ENCODE data around the gene HDAC4.

- no peak for TF ChIP-seq EP300 (IDR thresholded peaks at IDR 0.05; ENCODE audit: borderline replicate concordance)
- no peak for TF ChIP-seq MAX (IDR thresholded peaks at IDR 0.05)
- TF ChIP-seq, protein P1, sequence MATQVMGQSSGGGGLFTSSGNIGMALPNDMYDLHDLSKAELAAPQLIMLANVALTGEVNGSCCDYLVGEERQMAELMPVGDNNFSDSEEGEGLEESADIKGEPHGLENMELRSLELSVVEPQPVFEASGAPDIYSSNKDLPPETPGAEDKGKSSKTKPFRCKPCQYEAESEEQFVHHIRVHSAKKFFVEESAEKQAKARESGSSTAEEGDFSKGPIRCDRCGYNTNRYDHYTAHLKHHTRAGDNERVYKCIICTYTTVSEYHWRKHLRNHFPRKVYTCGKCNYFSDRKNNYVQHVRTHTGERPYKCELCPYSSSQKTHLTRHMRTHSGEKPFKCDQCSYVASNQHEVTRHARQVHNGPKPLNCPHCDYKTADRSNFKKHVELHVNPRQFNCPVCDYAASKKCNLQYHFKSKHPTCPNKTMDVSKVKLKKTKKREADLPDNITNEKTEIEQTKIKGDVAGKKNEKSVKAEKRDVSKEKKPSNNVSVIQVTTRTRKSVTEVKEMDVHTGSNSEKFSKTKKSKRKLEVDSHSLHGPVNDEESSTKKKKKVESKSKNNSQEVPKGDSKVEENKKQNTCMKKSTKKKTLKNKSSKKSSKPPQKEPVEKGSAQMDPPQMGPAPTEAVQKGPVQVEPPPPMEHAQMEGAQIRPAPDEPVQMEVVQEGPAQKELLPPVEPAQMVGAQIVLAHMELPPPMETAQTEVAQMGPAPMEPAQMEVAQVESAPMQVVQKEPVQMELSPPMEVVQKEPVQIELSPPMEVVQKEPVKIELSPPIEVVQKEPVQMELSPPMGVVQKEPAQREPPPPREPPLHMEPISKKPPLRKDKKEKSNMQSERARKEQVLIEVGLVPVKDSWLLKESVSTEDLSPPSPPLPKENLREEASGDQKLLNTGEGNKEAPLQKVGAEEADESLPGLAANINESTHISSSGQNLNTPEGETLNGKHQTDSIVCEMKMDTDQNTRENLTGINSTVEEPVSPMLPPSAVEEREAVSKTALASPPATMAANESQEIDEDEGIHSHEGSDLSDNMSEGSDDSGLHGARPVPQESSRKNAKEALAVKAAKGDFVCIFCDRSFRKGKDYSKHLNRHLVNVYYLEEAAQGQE (IDR thresholded peaks at IDR 0.05; ENCODE audit: low read depth), result no peak
- TF ChIP-seq TAF1 (IDR thresholded peaks at IDR 0.05; ENCODE audit: low read depth), result no peak
- TF ChIP-seq CREB1 (IDR thresholded peaks at IDR 0.05; ENCODE audit: low read depth), result no peak
- TF ChIP-seq TCF12 (IDR thresholded peaks at IDR 0.05; ENCODE audit: low read depth), result no peak
- TF ChIP-seq EGR1 (IDR thresholded peaks at IDR 0.05), result no peak
- no peak for TF ChIP-seq ZBTB7A (IDR thresholded peaks at IDR 0.05; ENCODE audit: low read depth)
- no peak for TF ChIP-seq FOXM1 (IDR thresholded peaks at IDR 0.05; ENCODE audit: borderline replicate concordance, low read depth)
- no peak for TF ChIP-seq CEBPB (IDR thresholded peaks at IDR 0.05)
- TF ChIP-seq RAD21 (IDR thresholded peaks at IDR 0.05; ENCODE audit: low read depth), result no peak
Measured at GRCh38 chr2:239109928-239110545, 290.8 kb downstream of the HDAC4 start.

Data from Ishikawa (cell line).